ENCODE results near the gene TSHB. TPM values are rescaled to one million over a fixed set of nuclear protein-coding genes. Genes with fewer than 3 reads are reported as not detected.
"Not testable (repeated sequence)": the region's sequence is repeated elsewhere in the genome, so short reads cannot be mapped to it uniquely, and the experiment has no call there.

The TSHB gene
- not detected for total RNA-seq

GRCh38 chr1:115029526-115029925 lies at the start of gene TSHB:
Gene TSHB (plus strand): TSS chr1:115029826. CDS start chr1:115033363, 3,537 bp downstream.
- H3K4me3 Mint-ChIP-seq = no peak within 1 kb of the TSS

GRCh38 chr1:114982251-114982650 lies 47.4 kb upstream of the TSHB start:
- Mint-ChIP-seq H3K36me3 (peaks cover 7% of the 10 kb centered on the region), H3K27ac (no peak overlapping the region), H3K4me3 (no peak overlapping the region), H3K4me1 (no peaks in the 10 kb centered on the region), H3K9me3 (peaks cover 13% of the 10 kb centered on the region), H3K27me3 (peaks cover 3% of the 10 kb centered on the region)
- no peak for DNase-seq

More at GRCh38 chr1:115029526-115029925, at the start of gene TSHB:
- H3K27me3 Mint-ChIP-seq = no peaks in the 10 kb centered on the region
- no peaks in the 10 kb centered on the region for H3K9me3 Mint-ChIP-seq
- no peak for DNase-seq
- no peaks in the 10 kb centered on the region for H3K36me3 Mint-ChIP-seq
- H3K27ac Mint-ChIP-seq = no peak within 1 kb of the TSS
- H3K4me1 Mint-ChIP-seq = no peaks in the 10 kb centered on the region

GRCh38 chr1:114986286-114986685 lies 43.3 kb upstream of the TSHB start:
- no peak for DNase-seq

GRCh38 chr1:114988095-114988494 lies 41.5 kb upstream of the TSHB start:
- H3K9me3 Mint-ChIP-seq = peaks cover 18% of the 10 kb centered on the region
- peaks cover 11% of the 10 kb centered on the region for H3K36me3 Mint-ChIP-seq
- no peaks in the 10 kb centered on the region for H3K4me1 Mint-ChIP-seq
- no peak for DNase-seq
- H3K4me3 Mint-ChIP-seq = no peak overlapping the region
- H3K27ac Mint-ChIP-seq = no peak overlapping the region
- H3K27me3 Mint-ChIP-seq = peaks cover 14% of the 10 kb centered on the region

More at GRCh38 chr1:114986286-114986685, 43.3 kb upstream of the TSHB start:
- Mint-ChIP-seq H3K4me3 (no peak overlapping the region), H3K27ac (no peak overlapping the region), H3K4me1 (no peaks in the 10 kb centered on the region), H3K9me3 (peaks cover 29% of the 10 kb centered on the region), H3K27me3 (peaks cover 14% of the 10 kb centered on the region), H3K36me3 (peaks cover 14% of the 10 kb centered on the region)

GRCh38 chr1:114997510-114998289 lies 31.9 kb upstream of the TSHB start:
- Mint-ChIP-seq H3K4me3 (no peak overlapping the region), H3K27me3 (no peaks in the 10 kb centered on the region), H3K9me3 (no peaks in the 10 kb centered on the region), H3K27ac (no peak overlapping the region), H3K4me1 (no peaks in the 10 kb centered on the region), H3K36me3 (no peaks in the 10 kb centered on the region)
- DNase-seq = no peak

GRCh38 chr1:115006191-115006590 lies 23.4 kb upstream of the TSHB start:
- Mint-ChIP-seq H3K27ac (no peak overlapping the region), H3K4me1 (no peaks in the 10 kb centered on the region), H3K9me3 (no peaks in the 10 kb centered on the region), H3K4me3 (no peak overlapping the region), H3K27me3 (peaks cover 4% of the 10 kb centered on the region), H3K36me3 (no peaks in the 10 kb centered on the region)
- no peak for DNase-seq

GRCh38 chr1:115012006-115012405 lies 17.6 kb upstream of the TSHB start:
- Mint-ChIP-seq H3K4me1 (no peaks in the 10 kb centered on the region), H3K4me3 (no peak overlapping the region), H3K27ac (no peak overlapping the region), H3K36me3 (no peaks in the 10 kb centered on the region), H3K27me3 (no peaks in the 10 kb centered on the region), H3K9me3 (no peaks in the 10 kb centered on the region)
- no peak for DNase-seq

- H3K36me3 Mint-ChIP-seq = no peaks in the 10 kb centered on the region
- DNase-seq = no peak
- H3K27me3 Mint-ChIP-seq = no peaks in the 10 kb centered on the region
- no peaks in the 10 kb centered on the region for H3K9me3 Mint-ChIP-seq
- no peak overlapping the region for H3K27ac Mint-ChIP-seq
- H3K4me1 Mint-ChIP-seq = no peaks in the 10 kb centered on the region
- no peak overlapping the region for H3K4me3 Mint-ChIP-seq
Observed at GRCh38 chr1:115012434-115012833, 17.2 kb upstream of the TSHB start.

GRCh38 chr1:115013792-115014191 lies 15.8 kb upstream of the TSHB start:
- no peak for DNase-seq
- Mint-ChIP-seq H3K27me3 (no peaks in the 10 kb centered on the region), H3K4me1 (no peaks in the 10 kb centered on the region), H3K4me3 (no peak overlapping the region), H3K9me3 (peaks cover 5% of the 10 kb centered on the region), H3K36me3 (no peaks in the 10 kb centered on the region), H3K27ac (no peak overlapping the region)

- DNase-seq, H3K9me3 Mint-ChIP-seq, H3K27ac Mint-ChIP-seq, H3K36me3 Mint-ChIP-seq, H3K27me3 Mint-ChIP-seq, H3K4me1 Mint-ChIP-seq, H3K4me3 Mint-ChIP-seq: not testable (repeated sequence)
Observed at GRCh38 chr1:115019549-115019948, 10.1 kb upstream of the TSHB start.

GRCh38 chr1:115021145-115021544 lies 8.5 kb upstream of the TSHB start:
- no peaks in the 10 kb centered on the region for H3K4me1 Mint-ChIP-seq

GRCh38 chr1:115023593-115023992 lies 6.0 kb upstream of the TSHB start:
- H3K4me3 Mint-ChIP-seq = no peak overlapping the region
- no peaks in the 10 kb centered on the region for H3K4me1 Mint-ChIP-seq
- DNase-seq = no peak
- peaks cover 2% of the 10 kb centered on the region for H3K9me3 Mint-ChIP-seq
- H3K27ac Mint-ChIP-seq = no peak overlapping the region
- peaks cover 4% of the 10 kb centered on the region for H3K27me3 Mint-ChIP-seq
- no peaks in the 10 kb centered on the region for H3K36me3 Mint-ChIP-seq

More at GRCh38 chr1:115021145-115021544, 8.5 kb upstream of the TSHB start:
- no peak overlapping the region for H3K27ac Mint-ChIP-seq
- H3K9me3 Mint-ChIP-seq = peaks cover 5% of the 10 kb centered on the region
- no peaks in the 10 kb centered on the region for H3K36me3 Mint-ChIP-seq
- H3K27me3 Mint-ChIP-seq = peaks cover 4% of the 10 kb centered on the region
- no peak for DNase-seq
- H3K4me3 Mint-ChIP-seq = no peak overlapping the region

GRCh38 chr1:115031595-115031994 lies 2.0 kb downstream of the TSHB start:
- no peak overlapping the region for H3K4me3 Mint-ChIP-seq
- no peak overlapping the region for H3K27ac Mint-ChIP-seq
- no peak for DNase-seq
- no peaks in the 10 kb centered on the region for H3K9me3 Mint-ChIP-seq
- no peaks in the 10 kb centered on the region for H3K36me3 Mint-ChIP-seq
- no peaks in the 10 kb centered on the region for H3K4me1 Mint-ChIP-seq
- no peaks in the 10 kb centered on the region for H3K27me3 Mint-ChIP-seq

GRCh38 chr1:115035652-115036051 lies 6.0 kb downstream of the TSHB start:
- Mint-ChIP-seq H3K9me3 (no peaks in the 10 kb centered on the region), H3K36me3 (no peaks in the 10 kb centered on the region), H3K4me3 (no peak overlapping the region), H3K27ac (no peak overlapping the region), H3K27me3 (no peaks in the 10 kb centered on the region), H3K4me1 (no peaks in the 10 kb centered on the region)
- DNase-seq = no peak

GRCh38 chr1:115036814-115037507 lies 7.3 kb downstream of the TSHB start:
- no peak overlapping the region for H3K27ac Mint-ChIP-seq

GRCh38 chr1:115040501-115040900 lies 10.9 kb downstream of the TSHB start:
- no peaks in the 10 kb centered on the region for H3K9me3 Mint-ChIP-seq
- no peaks in the 10 kb centered on the region for H3K36me3 Mint-ChIP-seq
- H3K4me3 Mint-ChIP-seq = no peak overlapping the region
- H3K27me3 Mint-ChIP-seq = no peaks in the 10 kb centered on the region
- H3K4me1 Mint-ChIP-seq = no peaks in the 10 kb centered on the region
- no peak overlapping the region for H3K27ac Mint-ChIP-seq
- DNase-seq = no peak

More at GRCh38 chr1:115036814-115037507, 7.3 kb downstream of the TSHB start:
- Mint-ChIP-seq H3K4me3 (no peak overlapping the region), H3K4me1 (no peaks in the 10 kb centered on the region), H3K36me3 (no peaks in the 10 kb centered on the region), H3K27me3 (no peaks in the 10 kb centered on the region), H3K9me3 (no peaks in the 10 kb centered on the region)
- DNase-seq = no peak
